Spleen (tissue), 7 donors: ENCODE measurements around the gene RHBDL3.

ENCODE experiments used
- CTCF ChIP-seq, 11 experiments: fragments of 200-600 bp in 7 of 11; fragments of 450-650 bp in 4 of 11; sonication (generic) in 4 of 11; IDR thresholded peaks in 8 of 11; conservative IDR thresholded peaks in 3 of 11; 1 replicate in 7 of 11; 2 replicates in 4 of 11; pipeline versions ENCODE4 v1.4.0 to v1.8.0; 2016 to 2021; ENCODE audit warnings: antibody characterized with exemption in 11 of 11, inconsistent platforms in 4 of 11, mild to moderate bottlenecking in 1 of 11
- POLR2A ChIP-seq, 3 donors: fragments of 450-650 bp; IDR thresholded peaks; one replicate each; pipeline ENCODE4 v1.5.1; 2017; ENCODE audit warnings: antibody characterized with exemption in 3 of 3, mild to moderate bottlenecking in 1 of 3
- donor health status: DM: no; HTN: no; CAD: no; lungs with moderate emphysema.
- donor health status: DM: no; HTN: no; CAD: no.
- donor health status: DM: no; HTN: no; CAD: no.

- no peak for TF ChIP-seq POLR2A (IDR thresholded peaks at IDR 0.05)
- TF ChIP-seq CTCF (IDR thresholded peaks at IDR 0.05 in 8 of 11, conservative IDR thresholded peaks at IDR 0.05 in 3 of 11): no peak
Measured at GRCh38 chr17:32286518-32286900, 20.9 kb downstream of the RHBDL3 start.
